Activated CD4-positive, alpha-beta T cell treated with anti-CD3 and anti-CD28 coated beads for 1 hour (primary cell): ENCODE results near the gene CAND2.
"Not testable (repeated sequence)": the region's sequence is repeated elsewhere in the genome, so short reads cannot be mapped to it uniquely, and the experiment has no call there.

Experiments
- DNase-seq: peaks from one replicate; pipeline ENCODE4 v3.0.0-alpha.2; 2020

Gene CAND2

DNA sequence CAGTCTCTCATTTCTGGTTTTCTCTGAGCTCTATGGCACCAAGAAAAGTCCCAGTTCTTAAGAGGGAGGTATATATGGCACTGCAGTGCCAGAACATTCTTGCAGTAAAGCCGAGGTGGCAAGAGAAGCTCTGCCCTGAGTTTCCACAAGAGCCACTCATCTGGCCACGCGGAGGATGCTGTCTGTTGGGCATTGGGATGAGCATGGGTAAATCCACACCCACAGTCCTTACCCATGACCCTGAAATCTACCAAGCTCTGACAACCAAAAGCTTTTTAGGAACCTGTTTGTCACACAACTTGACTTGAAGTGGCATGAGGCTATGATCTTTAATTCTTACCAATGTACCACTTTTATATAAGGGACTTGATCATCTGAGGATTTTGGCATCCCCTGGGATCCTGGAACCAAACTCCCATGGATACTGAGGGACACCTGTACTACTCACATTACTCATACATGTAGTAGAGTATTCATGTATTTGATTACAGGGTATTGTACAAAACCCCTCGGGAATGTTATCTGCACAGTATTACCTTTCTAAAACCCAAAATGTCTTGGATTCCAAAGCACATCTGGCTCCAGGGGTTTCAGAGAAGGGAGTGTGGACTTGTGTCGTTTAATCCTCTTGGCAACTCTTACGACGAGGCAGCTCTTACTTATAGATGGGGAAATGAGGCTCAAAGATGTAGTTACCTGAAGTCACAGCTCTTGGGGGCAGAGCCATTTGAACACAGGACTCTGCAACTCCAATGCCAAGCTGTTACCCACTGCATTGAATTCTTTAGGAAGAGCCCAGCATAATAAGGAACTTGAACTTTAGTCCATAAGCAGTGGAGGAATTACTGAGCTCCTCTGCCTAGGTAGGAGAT is 36.1 kb downstream of the CAND2 start:
- no peak for DNase-seq

- no peak for DNase-seq
Measured at GRCh38 chr3:12833222-12834161, 37.0 kb downstream of the CAND2 start.

DNA sequence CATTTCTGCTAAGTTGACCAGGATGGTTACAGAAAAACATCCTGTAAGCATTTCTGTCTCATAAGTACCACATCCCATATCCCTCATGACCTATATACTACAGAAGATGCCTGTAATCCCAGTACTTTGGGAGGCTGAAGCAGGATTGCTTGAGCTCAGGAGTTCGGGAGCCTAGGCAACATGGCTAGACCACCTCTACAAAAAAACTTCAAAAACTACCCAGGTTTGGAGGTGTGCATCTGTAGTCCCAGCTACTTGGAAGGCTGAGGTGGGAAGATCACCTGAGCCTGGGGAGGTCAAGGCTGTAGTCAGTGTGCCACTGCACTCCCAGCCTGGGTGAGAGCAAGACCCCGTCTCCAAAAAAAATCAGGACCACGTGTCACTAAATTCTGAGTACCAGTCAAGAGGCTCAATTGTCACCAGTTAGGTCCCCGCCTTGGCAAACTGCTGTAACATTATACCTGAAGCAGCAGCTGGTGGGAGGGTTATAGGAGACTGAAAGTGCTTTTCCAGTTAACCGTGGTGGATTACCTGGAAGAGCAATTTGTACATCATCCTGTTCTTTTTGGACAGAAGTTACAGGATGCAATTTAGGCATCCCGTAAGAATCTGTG is 38.7 kb downstream of the CAND2 start:
- no peak for DNase-seq

- DNase-seq: no peak
Measured at GRCh38 chr3:12837295-12837986, 41.0 kb downstream of the CAND2 start.

DNA sequence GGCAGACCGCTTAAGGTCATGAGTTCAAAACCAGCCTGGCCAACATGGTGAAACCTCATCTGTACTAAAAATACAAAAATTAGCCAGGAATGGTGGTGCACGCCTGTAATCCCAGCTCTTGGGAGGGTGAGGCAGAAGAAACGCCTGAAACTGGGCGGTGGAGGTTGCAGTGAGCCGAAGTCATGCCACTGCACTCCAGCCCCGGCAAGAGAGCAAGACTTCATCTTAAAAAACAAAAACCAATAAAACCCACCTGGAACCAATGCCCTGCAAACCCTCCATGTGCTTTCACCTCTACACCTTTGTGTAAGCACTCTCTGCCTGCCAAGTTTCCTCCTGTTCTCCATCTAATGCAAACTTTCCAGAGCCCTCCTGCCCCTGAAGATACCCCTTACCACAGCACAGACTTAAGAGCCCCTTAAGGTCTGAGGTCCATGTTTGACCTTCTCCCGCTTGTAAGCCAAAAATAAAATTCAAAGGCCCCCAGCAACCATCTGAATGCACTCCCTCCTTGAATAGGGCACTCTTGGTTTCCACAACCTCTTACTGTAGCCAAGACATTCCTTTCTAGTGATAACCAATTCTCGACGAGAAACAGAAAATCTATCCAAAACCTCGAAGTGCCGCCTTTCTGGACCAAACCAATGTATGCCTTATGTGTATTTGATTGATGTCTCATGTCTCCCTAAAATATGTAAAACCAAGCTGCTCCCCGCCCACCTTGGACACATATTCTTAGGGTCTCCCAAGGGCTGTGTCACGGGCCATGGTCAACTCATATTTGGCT is 41.9 kb downstream of the CAND2 start:
- no peak for DNase-seq

DNA sequence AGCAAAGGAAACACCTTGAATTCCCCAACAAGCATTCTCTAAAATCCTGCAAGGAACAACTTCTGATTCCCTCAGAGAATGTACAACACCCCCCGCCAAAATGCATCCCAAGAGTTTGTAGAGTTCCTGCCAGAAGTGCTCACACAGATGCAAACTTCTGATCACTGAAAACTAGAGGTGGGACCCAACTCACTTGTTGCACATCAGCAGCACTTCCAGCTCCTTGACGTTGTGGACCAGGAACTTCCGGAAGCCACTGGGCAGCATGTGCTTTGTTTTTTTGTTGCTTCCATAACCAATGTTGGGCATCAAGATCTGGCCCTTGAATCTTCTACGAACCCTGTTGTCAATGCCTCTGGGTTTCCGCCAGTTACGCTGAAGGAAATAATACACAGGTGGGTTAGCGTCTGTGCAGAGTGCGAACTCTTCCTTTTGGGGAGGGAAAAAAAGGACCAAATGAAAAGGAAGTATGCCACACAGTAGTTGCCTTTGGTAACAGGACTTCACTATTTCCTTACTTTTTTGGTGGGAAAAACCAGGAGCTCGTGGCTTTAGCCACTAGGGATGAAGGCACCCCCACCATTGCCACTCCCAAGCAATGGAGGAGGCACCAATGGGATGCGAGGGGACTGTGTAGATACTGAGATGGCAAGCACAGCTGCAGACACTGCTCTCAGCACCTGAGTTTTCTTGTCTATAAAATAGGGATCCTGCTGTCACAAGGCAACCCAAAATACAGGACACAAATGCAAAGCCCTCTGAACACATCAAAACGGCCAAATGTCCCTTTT is 42.9 kb downstream of the CAND2 start:
- DNase-seq: no peak

- not testable (repeated sequence) for DNase-seq
Measured at GRCh38 chr3:12840148-12840547, 43.7 kb downstream of the CAND2 start.

GRCh38 chr3:12840591-12841148 is 44.2 kb downstream of the CAND2 start:
- no peak for DNase-seq

DNA sequence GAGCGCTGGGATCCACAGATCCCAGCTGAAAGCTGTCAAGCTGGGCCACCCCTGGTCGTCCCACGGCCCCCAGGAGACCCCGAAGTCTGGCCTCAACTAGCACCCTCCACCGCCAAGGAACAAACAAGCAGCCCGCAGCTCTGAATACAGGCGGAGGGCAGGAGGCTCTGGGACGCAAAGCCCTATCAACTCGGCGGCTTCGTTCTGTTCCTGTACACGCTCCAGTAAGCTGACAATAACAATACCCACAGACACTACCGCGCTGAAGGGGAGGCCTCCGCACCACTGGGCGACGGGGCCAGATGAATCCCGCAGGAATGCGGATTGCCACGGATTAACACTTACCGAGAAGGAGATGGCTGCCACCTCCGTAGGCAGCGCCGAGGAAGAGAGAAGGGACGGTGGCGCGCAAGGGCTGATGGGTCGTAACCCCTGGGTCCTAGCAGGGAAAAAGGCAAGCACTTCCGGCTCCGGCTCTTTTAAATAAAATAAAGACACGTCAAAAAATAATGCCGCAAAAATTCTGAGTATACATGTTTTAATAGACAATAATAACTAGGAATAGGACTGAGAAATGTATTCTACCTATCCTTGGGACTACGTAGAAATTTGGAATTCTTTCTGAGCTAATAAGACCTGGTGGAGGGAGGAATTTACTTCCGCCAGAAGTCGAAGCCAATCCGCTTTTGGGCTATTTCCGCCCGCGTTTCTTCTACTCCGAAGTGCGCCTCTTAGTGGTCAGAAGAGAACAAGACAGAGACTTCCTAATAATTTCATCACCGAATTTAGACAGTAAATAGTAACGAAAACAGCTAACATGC is 44.9 kb downstream of the CAND2 start, which contains the start of gene RPL32:
Gene RPL32 (minus strand): TSS at position 417 of the 821 bp plus-strand sequence. CDS start 1,328 bp downstream, outside the sequence.
- DNase-seq: peak; percentile 77

DNA sequence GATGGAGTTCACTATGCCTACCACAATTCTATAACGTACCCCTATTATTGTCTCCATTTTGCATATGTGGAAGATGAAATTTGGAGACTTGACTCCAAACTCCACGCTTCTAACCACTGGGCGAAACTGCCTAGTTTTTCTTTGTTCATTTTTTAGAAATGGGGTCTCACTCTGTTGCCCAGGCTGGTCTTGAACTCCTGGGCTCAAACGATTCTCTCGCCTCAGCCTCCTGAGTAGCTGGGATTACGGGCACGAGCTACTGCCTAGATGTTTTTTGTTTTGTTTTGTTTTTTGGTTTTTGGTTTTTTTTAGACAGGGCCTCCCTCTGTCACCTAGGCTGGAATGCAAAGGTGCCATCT is 45.5 kb downstream of the CAND2 start:
- no peak for DNase-seq

DNA sequence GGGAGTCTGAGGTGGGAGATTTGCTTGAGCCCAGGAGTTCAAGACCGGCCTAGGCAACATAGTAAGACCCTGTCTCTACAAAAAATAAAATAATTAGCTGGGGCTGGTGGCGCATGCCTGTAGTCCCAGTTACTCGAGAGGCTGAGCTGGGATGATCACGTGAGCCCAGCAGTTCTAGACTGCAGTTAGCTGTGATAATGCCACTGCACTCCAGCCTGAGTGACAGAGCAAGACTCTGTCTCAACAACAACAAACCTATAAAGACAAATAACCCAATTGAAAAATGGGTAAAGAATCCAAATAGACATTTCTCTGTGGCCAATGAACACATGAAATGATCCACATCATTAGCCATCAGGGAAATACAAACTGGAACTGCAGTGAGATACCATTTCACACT is 46.0 kb downstream of the CAND2 start:
- DNase-seq: no peak

- DNase-seq: no peak
Measured at GRCh38 chr3:12845811-12846210, 49.3 kb downstream of the CAND2 start.

DNA sequence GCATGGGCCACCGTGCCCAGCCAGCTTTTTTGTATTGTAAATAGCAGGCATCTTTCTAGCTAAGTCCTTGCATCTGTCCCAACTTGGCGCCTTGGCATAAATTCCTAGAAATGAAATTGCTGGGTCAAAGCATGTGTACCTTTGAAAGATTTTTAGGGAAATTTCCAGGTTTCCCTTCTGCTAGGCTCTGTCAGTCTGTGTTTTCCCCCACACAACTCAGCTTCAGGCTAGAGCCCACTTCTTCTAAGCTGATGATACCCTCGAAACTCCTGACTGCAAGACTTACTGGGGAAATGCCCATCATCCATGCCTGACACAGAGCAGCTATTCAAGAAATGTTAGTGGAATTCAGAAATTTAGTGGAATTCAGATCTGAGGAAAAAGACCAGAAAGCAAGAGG is 55.7 kb downstream of the CAND2 start:
- no peak for DNase-seq

DNA sequence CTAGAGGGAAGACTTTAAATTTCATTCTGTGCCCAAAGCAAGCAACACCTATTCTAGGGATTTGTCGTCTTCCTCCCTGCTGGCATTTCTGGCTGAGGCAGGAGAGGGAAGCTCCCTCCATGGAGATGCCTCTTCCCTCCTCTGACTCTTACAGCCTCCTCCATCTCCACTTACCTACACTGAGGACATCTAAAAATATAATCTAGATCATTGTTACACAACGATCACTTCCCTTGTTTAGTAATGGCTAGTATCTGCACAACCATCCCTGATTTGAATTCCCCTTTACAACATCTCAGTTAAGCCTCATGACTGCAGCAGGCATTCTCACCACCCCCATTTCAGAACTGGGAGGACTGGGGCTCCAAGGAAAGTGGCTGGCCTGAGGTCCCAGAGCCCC is 57.4 kb downstream of the CAND2 start:
- DNase-seq: not testable (repeated sequence)

DNA sequence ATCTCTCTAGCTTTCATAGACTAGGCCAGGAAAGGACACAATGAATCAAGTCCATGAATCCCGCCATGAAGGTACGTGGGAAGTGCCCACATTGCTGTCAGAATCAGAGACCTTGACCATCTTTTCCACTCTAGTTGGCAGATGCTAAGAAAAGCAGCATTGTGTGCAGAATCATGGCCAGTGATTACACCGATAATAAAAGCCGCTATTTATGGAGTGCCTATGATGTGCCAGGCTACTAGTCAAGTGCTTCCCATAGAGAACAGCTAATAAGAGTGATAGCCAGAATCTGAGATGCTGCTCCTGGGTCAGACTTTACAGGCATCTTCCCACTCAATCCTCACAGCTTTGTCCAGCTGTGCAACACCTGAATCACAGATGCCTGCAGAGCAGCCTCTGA is 58.1 kb downstream of the CAND2 start:
- no peak for DNase-seq

- no peak for DNase-seq
Measured at GRCh38 chr3:12856626-12857025, 60.1 kb downstream of the CAND2 start.

DNA sequence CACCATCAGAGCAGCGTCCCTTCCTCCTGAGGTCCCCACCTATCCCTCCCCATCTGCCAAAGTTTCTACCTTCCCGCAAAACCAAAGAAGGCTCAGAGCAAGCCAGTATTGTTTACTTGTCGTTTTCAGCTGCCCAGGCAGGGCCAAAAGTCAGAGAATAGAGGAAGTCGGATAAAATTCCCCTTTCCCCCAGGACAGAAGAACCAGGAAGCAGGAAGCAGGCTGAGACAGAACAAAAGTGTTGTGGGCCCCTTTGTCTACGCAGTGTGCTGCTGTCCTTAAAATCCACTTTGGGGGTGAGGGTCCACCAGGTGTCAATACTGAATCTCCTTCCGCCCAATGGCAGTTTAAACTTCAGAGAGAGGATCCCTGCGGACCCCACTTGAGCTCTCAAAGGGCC is 63.4 kb downstream of the CAND2 start:
- DNase-seq: no peak

GRCh38 chr3:12861611-12862010 is 65.1 kb downstream of the CAND2 start:
- no peak for DNase-seq

- no peak for DNase-seq
Measured at GRCh38 chr3:12862387-12862786, 65.9 kb downstream of the CAND2 start.

DNA sequence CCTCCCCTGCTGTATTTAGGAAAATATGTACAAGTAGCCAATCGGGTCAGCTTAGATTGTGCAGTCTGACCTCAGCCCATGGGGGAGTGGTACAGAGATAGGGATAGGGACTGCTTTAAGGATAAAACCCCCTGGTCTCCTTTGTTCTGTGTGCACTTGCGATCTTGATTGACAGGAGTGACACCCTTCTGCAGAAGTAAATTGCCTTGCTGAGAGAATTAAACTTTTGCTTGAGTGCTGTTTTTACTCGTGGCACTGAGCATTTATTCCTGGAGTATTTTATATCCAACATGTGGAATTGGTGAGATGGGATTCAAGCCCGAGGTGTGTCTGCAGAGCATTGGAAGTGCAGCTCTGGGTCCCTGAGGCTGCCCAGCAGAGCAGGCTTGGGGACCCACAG is 68.8 kb downstream of the CAND2 start:
- no peak for DNase-seq
